NCI-H2029 (cell line): ENCODE data around the gene QSOX1.

Source experiments
- DNase-seq: peaks from one replicate; lab custom pipeline; 2025; lab: John Stamatoyannopoulos, UW

Gene QSOX1

DNA sequence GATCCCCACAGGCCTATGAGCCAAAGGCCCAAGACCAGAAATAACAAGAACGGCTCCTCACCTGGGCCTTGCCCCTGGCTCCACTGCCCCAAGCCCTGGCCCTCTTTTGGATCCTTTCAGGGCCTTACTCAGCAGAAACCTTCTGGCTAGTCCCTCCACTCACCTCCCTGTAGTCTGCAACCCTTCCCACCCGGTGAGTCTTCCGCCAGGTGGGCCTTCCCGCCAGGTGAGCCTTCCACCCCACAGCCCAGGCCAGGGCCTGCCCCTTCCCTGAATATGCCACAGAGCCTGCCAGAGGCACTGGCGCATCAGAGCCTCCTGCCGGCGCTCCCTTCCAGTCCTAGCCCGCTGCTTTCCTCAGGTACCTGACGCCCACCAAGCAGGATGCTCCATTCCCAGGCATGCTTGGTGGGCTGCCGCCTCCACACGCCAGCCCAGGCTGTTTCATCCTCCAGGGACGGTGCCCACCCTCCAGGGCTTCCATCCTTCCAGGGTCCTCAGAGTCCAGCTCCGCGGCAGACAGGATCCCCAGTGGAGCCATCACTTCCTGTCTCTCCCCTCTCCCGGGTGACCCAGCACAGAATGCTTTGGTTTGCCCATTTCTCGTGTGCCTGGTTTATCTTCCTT lies 96.3 kb downstream of the QSOX1 start:
- no peak for DNase-seq

DNA sequence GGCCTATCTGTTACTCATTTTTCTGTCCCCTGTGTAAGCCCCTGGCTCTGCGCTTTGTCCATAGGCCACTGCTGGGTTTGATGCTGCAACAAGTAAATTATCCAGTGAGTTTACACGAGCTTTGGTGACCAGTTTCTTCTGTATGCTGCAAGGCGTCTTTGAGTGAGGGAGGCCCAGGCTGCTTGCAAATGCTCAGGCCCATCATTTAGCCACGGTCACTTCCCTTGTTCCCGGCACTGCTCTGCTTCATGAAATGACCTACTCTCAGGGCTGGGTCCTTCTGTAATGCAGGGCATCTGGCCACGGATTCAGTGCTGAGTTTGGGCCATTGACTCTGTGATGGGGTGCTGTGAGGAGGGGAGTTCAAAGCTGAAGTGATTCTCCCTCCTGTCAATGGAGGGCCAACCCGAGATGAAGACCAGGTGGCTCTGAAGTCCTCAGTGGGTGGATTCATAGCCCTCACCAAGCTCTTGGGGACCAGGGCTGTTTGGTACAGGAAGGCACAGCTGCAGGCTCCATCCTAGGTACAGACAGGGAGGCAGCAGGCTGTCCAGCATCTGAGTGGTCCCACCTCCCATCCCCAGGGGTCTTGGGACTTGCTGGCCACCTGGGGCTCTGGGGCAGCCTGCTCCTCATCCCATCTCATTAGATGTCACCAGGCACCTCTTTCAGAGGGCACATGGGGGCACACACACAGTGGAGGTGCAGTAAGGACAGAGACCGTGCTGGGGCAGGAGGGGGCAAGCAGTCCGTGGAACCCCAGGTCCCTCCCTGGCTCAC lies 97.0 kb downstream of the QSOX1 start:
- DNase-seq, result no peak

DNA sequence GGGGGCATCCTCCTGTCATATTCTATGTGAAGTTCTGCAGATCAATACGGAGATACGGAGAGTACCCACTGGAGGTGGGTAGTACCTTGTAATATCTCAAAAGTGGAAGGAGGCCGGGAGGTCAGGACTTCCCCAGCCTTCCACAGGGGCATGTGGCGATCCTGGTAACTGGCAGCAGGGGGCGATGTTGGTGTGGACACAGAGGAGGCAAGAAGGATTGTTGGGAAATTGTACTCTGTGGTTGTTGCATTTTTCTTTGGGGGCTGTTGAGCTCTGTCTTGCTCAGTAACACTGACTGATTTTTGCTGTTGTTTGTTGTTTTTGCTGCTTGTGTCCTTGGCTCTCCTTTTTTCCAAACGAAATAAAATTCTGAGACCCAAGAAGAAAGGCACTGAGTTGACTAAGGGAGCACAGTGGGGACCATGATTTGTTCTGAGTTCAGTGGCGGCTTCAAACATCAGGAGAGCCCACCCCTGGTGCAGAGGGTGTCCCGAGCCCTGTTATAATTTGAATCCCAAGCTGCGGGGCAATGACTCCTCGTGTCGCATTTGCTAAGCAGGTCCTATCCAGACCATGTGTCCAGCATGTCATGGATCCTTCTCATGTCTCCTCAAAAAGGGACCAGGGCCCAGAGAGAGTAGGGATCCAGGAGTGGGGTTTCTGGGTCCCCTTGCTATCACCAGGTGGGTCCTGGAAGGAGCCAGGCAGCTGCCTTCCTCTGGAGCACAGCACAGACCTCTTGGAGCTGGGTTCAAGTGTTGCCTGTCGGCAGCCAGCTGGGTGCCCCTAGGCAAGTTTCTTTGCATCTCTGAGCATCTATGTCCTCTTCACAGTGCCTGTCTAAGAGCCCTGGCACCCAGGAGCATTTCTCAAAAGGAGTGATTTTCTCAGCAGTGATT lies 98.2 kb downstream of the QSOX1 start:
- peak; percentile 30 for DNase-seq
